NT2/D1 (cell line): ENCODE data around the gene MT1H.

Experiments used
- SUZ12 ChIP-seq: IDR thresholded peaks from 2 replicates; pipeline ENCODE4 v1.6.1; 2011; ENCODE audit not compliant: insufficient read length, insufficient read depth; ENCODE audit errors: extremely low read depth
- YY1 ChIP-seq: IDR thresholded peaks from 2 replicates; pipeline ENCODE4 v1.6.1; 2011; ENCODE audit not compliant: insufficient read length, insufficient read depth
- ZNF274 ChIP-seq: IDR thresholded peaks from 2 replicates; pipeline ENCODE4 v1.6.1; 2011; ENCODE audit warnings: mild to moderate bottlenecking, low read depth, low read length

DNA sequence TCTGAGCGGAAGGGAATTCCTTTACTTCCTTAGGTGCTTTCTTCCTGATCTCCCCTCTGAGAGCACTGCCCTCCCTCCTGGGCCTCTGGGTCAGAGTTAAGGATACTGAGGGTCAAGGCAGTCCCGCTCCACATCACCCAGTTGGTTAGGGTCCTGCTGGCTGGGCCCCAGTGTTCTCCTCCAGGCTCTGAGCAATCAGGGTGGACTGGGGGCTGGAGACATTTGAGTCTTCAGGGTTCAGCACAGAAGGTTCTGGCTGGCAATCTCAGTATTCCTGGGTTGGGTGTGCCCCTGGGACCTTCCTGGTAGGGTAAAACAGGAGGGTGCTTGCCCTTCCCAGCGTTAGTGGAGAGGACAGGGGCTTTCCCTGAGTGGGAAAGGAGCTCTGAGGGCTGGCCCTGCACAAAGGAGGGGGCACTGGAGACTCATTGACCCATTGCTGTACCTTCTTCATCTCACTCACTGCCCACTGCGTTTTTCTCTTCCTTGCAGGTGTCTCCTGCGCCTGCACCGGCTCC, 36.7 kb upstream of the MT1H start:
- TF ChIP-seq YY1, result no peak
- TF ChIP-seq ZNF274, result no peak
- no peak for TF ChIP-seq SUZ12
